GM18870 (cell line): ENCODE measurements around the gene GRIK1.

Experiments used
- ATAC-seq: cut with Tn5 transposase; IDR thresholded peaks from one replicate; pipeline ENCODE4 v1.9.1; 2021; ENCODE audit warnings: moderate library complexity; ENCODE audit not compliant: unreplicated experiment

The GRIK1 gene

GRCh38 chr21:29829564-29830275 lies 110.1 kb downstream of the GRIK1 start:
- no peak for ATAC-seq

- ATAC-seq, result no peak
These were observed 112.1 kb downstream of the GRIK1 start for GRCh38 chr21:29827647-29828046.

GRCh38 chr21:29827236-29827635 lies 112.6 kb downstream of the GRIK1 start:
- no peak for ATAC-seq

- no peak for ATAC-seq
These were observed 113.4 kb downstream of the GRIK1 start for GRCh38 chr21:29826386-29826785.

GRCh38 chr21:29825936-29826335 lies 113.9 kb downstream of the GRIK1 start:
- no peak for ATAC-seq

- no peak for ATAC-seq
These were observed 114.5 kb downstream of the GRIK1 start for GRCh38 chr21:29825345-29825744.

- no peak for ATAC-seq
These were observed 117.7 kb downstream of the GRIK1 start for GRCh38 chr21:29822064-29822463.

GRCh38 chr21:29821230-29821629 lies 118.6 kb downstream of the GRIK1 start:
- ATAC-seq, result no peak

- no peak for ATAC-seq
These were observed 120.0 kb downstream of the GRIK1 start for GRCh38 chr21:29819675-29820326.

GRCh38 chr21:29818383-29818921 lies 121.3 kb downstream of the GRIK1 start:
- ATAC-seq, result no peak

GRCh38 chr21:29817450-29817849 lies 122.3 kb downstream of the GRIK1 start:
- no peak for ATAC-seq

GRCh38 chr21:29812947-29813346 lies 126.8 kb downstream of the GRIK1 start:
- no peak for ATAC-seq

GRCh38 chr21:29810871-29811270 lies 128.9 kb downstream of the GRIK1 start:
- ATAC-seq, result no peak

GRCh38 chr21:29808153-29808552 lies 131.6 kb downstream of the GRIK1 start:
- no peak for ATAC-seq

- ATAC-seq, result no peak
These were observed 134.7 kb downstream of the GRIK1 start for GRCh38 chr21:29805105-29805504.

- ATAC-seq, result no peak
These were observed 136.6 kb downstream of the GRIK1 start for GRCh38 chr21:29803191-29803590.

GRCh38 chr21:29801122-29801521 lies 138.7 kb downstream of the GRIK1 start:
- ATAC-seq, result no peak

GRCh38 chr21:29800056-29800455 lies 139.7 kb downstream of the GRIK1 start:
- ATAC-seq, result no peak

- ATAC-seq, result no peak
These were observed 141.0 kb downstream of the GRIK1 start for GRCh38 chr21:29798840-29799239.

- ATAC-seq, result no peak
These were observed 142.6 kb downstream of the GRIK1 start for GRCh38 chr21:29797155-29797554.

- ATAC-seq, result no peak
These were observed 146.1 kb downstream of the GRIK1 start for GRCh38 chr21:29793712-29794111.

- no peak for ATAC-seq
These were observed 150.4 kb downstream of the GRIK1 start for GRCh38 chr21:29789393-29789792.
